Calu3 (cell line): ENCODE measurements around the gene DSCAM. TPM values are rescaled to one million over a fixed set of nuclear protein-coding genes. Genes with fewer than 3 reads are reported as not detected.

Experiments
- BruUV-seq: library from RNA; stranded (reverse); fragments of 400-500 nt; replicated peaks from 2 replicates; lab custom pipeline; 2021; lab: Mats Ljungman, UMichigan
- CTCF ChIA-PET: fragments of 300-600 bp; sonication (Branson Sonifier 250); formaldehyde crosslinking; loops from one replicate; lab custom pipeline; 2022; ENCODE audit warnings: antibody characterized with exemption; lab: Charles Lee
- DNase-seq: peaks from one replicate; pipeline ENCODE4 v3.0.0; 2022
- H3K27ac Mint-ChIP-seq: one replicate; pipeline ENCODE4 v1.8.0; 2022; ENCODE audit warnings: mixed read lengths; ENCODE audit not compliant: unreplicated experiment
- H3K27me3 Mint-ChIP-seq: one replicate; pipeline ENCODE4 v1.8.0; 2022; ENCODE audit warnings: mixed read lengths; ENCODE audit not compliant: unreplicated experiment
- H3K36me3 Mint-ChIP-seq: one replicate; pipeline ENCODE4 v1.8.0; 2022; ENCODE audit warnings: mild to moderate bottlenecking, moderate library complexity, mixed read lengths; ENCODE audit not compliant: insufficient read depth, unreplicated experiment
- H3K4me1 Mint-ChIP-seq: one replicate; pipeline ENCODE4 v1.8.0; 2022; ENCODE audit warnings: mild to moderate bottlenecking, low read depth, mixed read lengths; ENCODE audit not compliant: unreplicated experiment
- H3K4me3 Mint-ChIP-seq: one replicate; pipeline ENCODE4 v1.8.0; 2022; ENCODE audit warnings: mild to moderate bottlenecking, low read depth, moderate library complexity, mixed read lengths; ENCODE audit not compliant: unreplicated experiment
- H3K9me3 Mint-ChIP-seq: one replicate; pipeline ENCODE4 v1.8.0; 2022; ENCODE audit warnings: low read depth, mixed read lengths; ENCODE audit not compliant: unreplicated experiment
- intact Hi-C: fragments of 100-400 bp; cut with micrococcal nuclease; formaldehyde crosslinking; loops from one replicate; pipeline ENCODE4 v1.10.0; 2022; ENCODE audit not compliant: unreplicated experiment
- total RNA-seq: library from RNA; stranded (reverse); gene quantifications from 2 replicates; pipeline ENCODE4 v1.2.3, GENCODE V29; 2022
- TF ChIP-seq, protein P1 (sequence below): fragments of 200-600 bp; IDR thresholded peaks from one replicate; pipeline ENCODE4 v1.8.0; 2022; ENCODE audit warnings: antibody characterized with exemption; ENCODE audit not compliant: unreplicated experiment

Gene DSCAM
- total RNA-seq, 1 experiment from 2014 or later = not detected

DNA sequence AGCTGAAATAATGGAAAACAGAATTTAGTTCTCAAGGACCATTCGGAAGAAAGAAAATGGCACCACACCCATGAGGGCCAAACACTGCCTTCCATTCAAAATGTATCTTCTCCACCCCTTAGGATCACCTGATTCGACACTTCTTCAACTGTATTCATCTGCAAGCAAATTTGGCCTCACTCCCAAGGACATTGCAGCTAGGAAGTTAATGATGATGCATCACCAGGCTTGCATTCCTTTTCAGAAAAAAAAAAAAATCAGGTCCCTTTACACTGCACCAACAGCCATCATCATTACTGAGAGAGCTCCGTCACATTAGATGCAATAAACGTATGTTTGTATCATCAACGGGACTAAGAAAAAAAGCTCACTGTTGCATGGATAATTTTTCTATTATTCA, 611.4 kb downstream of the DSCAM start:
- TF ChIP-seq, protein P1, sequence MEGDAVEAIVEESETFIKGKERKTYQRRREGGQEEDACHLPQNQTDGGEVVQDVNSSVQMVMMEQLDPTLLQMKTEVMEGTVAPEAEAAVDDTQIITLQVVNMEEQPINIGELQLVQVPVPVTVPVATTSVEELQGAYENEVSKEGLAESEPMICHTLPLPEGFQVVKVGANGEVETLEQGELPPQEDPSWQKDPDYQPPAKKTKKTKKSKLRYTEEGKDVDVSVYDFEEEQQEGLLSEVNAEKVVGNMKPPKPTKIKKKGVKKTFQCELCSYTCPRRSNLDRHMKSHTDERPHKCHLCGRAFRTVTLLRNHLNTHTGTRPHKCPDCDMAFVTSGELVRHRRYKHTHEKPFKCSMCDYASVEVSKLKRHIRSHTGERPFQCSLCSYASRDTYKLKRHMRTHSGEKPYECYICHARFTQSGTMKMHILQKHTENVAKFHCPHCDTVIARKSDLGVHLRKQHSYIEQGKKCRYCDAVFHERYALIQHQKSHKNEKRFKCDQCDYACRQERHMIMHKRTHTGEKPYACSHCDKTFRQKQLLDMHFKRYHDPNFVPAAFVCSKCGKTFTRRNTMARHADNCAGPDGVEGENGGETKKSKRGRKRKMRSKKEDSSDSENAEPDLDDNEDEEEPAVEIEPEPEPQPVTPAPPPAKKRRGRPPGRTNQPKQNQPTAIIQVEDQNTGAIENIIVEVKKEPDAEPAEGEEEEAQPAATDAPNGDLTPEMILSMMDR = no peak
- H3K4me1 Mint-ChIP-seq = no peaks in the 10 kb centered on the region
- no peak overlapping the region for H3K27ac Mint-ChIP-seq
- DNase-seq = no peak
- H3K36me3 Mint-ChIP-seq = no peaks in the 10 kb centered on the region
- no TSS peak for BruUV-seq
- no peak overlapping the region for H3K4me3 Mint-ChIP-seq
- intact Hi-C loops = no loop called here
- H3K9me3 Mint-ChIP-seq = peaks cover 10% of the 10 kb centered on the region
- CTCF ChIA-PET = no interaction called here
- H3K27me3 Mint-ChIP-seq = no peaks in the 10 kb centered on the region

DNA sequence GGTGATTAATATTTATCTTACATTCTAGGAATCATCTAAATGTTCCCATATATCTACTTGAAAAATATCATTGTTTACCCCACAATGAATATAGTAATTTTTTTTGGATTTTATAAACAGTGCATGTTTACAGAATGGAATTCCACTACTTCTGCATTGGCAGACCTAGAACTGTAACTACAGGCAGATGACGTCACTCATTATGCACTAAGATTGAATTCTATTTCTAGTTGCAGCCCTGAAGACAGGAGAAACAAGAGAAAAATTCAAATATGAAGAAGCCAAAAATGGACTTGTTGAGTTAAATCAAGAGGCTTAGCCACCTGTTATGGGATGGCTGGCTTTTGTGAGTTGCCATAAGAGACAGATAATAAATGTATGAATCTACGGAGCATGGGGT, 615.0 kb downstream of the DSCAM start:
- intact Hi-C loops = no loop called here
- Mint-ChIP-seq H3K27me3 (no peaks in the 10 kb centered on the region), H3K4me1 (no peaks in the 10 kb centered on the region), H3K36me3 (no peaks in the 10 kb centered on the region), H3K9me3 (peaks cover 9% of the 10 kb centered on the region), H3K27ac (no peak overlapping the region), H3K4me3 (no peak overlapping the region)
- DNase-seq = no peak
- CTCF ChIA-PET = interaction anchor here (1.2 kb wide), 1 partner anchor 12 kb away, joined by 5 read pairs; no protein-coding TSS in a partner anchor
- BruUV-seq = no TSS peak
- TF ChIP-seq, protein P1 = no peak

DNA sequence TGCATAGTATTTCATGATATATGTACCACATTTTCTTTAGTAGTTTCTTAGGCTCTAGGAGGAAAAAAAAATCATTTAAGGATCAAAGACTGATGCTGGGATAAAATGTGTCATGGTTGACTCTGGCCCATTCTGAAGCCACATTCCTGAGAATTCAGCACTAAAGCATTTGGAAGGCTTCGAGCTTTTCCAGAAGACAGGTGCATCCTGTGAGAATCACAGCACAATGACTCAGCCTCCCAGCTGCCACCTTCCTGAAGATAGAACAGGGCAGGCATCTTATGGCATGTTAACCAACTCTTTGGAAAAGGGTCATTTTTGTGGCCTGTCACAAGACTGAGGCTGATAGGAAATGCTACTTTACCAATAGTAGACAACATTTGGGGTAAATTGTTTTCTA, 619.9 kb downstream of the DSCAM start:
- Mint-ChIP-seq H3K4me1 (no peaks in the 10 kb centered on the region), H3K36me3 (no peaks in the 10 kb centered on the region), H3K9me3 (peaks cover 7% of the 10 kb centered on the region), H3K4me3 (no peak overlapping the region), H3K27me3 (no peaks in the 10 kb centered on the region), H3K27ac (no peak overlapping the region)
- no peak for DNase-seq
- CTCF ChIA-PET = no interaction called here
- TF ChIP-seq, protein P1 = no peak
- no TSS peak for BruUV-seq
- intact Hi-C loops = no loop called here

DNA sequence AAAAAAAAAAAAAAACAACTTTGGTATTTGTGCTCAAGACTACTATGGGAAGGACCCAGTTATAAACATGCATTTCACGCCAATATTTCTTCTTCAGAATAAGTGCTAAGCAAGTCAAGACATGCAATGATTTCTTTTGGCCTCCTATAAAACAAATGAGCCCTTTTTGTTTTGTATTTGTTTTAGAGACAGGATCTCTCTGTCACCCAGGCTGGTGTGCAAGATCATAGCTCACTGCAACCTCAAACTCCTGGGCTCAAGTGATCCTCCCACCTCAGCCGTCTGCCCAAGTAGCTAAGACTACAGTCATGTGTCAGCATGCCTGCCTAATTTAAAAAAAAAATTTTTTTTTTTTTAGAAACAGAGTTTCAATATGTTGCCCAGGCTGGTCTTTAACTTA, 631.0 kb downstream of the DSCAM start:
- no peaks in the 10 kb centered on the region for H3K4me1 Mint-ChIP-seq
- no peak overlapping the region for H3K4me3 Mint-ChIP-seq
- H3K9me3 Mint-ChIP-seq = peaks cover 5% of the 10 kb centered on the region
- no peak overlapping the region for H3K27ac Mint-ChIP-seq
- BruUV-seq = no TSS peak
- H3K27me3 Mint-ChIP-seq = no peaks in the 10 kb centered on the region
- no peaks in the 10 kb centered on the region for H3K36me3 Mint-ChIP-seq
- intact Hi-C loops = no loop called here
- TF ChIP-seq, protein P1 = no peak
- CTCF ChIA-PET = no interaction called here
- no peak for DNase-seq
